GM06990 (cell line): ENCODE results near the gene EYA2.

ENCODE experiments used
- DNase-seq: peaks from one replicate; pipeline ENCODE4 v3.0.0-alpha.2; 2011; ENCODE audit not compliant: insufficient read length; ENCODE audit errors: extremely low read depth
- H3K27me3 ChIP-seq: replicated peaks from 2 replicates; pipeline ENCODE4 v1.6.0; 2011; ENCODE audit warnings: low read length; ENCODE audit not compliant: control insufficient read depth, insufficient read depth
- H3K36me3 ChIP-seq: 2 replicates; pipeline ENCODE4 v1.5.1; 2011; ENCODE audit warnings: low read length; ENCODE audit not compliant: control insufficient read depth, insufficient read depth
- H3K4me3 ChIP-seq: replicated peaks from 2 replicates; pipeline ENCODE4 v1.5.1; 2011; ENCODE audit warnings: low read depth, mild to moderate bottlenecking, control low read depth, low read length
- CTCF ChIP-seq: IDR thresholded peaks from 2 replicates; pipeline ENCODE4 v1.5.1; 2011; ENCODE audit warnings: low read length, control low read depth, mild to moderate bottlenecking, inconsistent platforms; ENCODE audit not compliant: insufficient read depth, poor library complexity, severe bottlenecking

The EYA2 gene

GRCh38 chr20:47097691-47098622 lies 203.3 kb downstream of the EYA2 start:
- Histone ChIP-seq H3K36me3 (peaks cover 2% of the 10 kb centered on the region; the same call in 1 of the 2 replicates), H3K4me3 (no peak overlapping the region)
- no peak for TF ChIP-seq CTCF

DNA sequence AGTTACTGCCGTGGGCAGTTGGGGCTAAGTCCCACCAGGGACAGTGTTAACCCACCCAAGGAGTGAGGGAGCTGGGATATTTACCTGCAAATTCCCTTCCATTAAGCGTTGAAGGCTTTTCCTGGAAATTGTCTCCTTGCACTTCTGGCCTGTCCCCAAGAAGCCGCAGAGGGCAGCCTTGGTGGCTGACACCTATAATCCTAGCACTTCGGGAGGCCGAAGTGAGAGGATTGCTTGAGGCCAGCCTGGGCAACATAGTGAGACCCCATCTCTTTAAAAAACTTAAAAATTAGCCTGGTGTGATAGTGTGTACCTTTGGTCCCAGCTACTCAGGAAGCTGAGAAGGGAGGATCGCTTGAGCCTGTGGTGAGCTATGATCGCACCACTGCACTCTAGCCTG lies 204.4 kb downstream of the EYA2 start:
- H3K27me3 ChIP-seq: no peaks in the 10 kb centered on the region
- H3K36me3 ChIP-seq: no peaks in the 10 kb centered on the region
- no peak for DNase-seq
- no peak overlapping the region for H3K4me3 ChIP-seq
- TF ChIP-seq CTCF: no peak

More at GRCh38 chr20:47097691-47098622, 203.3 kb downstream of the EYA2 start:
- DNase-seq: no peak
- no peaks in the 10 kb centered on the region for H3K27me3 ChIP-seq

DNA sequence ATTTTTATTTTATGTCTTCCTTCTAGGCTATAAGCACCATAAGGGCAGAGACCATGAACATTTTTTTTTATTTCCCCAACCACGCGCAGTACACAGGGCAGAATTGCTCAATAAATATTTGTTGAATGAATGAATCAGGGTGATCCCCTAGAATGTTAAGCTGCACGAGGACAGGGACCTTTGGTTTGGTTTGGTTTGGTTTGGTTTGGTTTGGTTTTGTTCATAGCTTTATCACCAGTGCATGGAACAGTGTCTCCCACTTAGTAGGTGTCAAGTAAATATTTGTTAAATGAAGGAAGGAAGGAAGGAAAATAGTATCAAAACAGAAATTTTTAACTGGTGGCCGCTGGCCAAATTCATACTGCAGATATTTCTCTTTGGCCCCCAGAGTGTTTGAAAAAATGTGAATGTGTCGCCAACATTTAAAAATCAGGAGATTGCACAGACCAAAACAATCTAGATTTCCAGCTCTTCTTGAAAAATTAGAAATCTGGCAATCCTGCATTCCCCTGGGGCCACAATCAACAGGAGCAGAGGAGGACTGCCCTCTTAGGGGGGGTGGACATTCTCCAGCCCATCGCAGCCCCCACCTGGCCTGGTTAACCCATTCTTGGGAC lies 205.3 kb downstream of the EYA2 start:
- no peaks in the 10 kb centered on the region for H3K36me3 ChIP-seq
- H3K4me3 ChIP-seq: no peak overlapping the region
- no peak for DNase-seq
- no peak for TF ChIP-seq CTCF
- no peaks in the 10 kb centered on the region for H3K27me3 ChIP-seq

DNA sequence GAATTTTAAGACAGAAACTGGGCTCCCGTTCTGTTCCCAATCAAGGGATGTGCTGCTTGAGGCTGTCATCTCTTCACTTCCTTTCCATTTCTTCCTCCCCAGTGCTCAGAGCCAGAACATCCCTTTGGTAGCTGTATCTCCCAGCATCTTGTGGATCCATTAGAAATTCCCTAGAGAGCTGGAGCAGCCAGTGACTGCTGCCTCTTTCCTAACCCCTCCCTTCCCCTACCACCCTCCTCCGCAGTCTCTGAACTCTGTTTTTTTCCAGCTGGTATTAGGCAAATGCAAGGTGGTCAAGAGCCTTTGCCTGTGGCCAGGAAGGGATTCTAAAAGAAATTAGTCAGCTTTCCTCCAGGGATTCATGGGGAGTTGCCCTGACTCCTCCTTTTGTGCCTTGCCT lies 208.0 kb downstream of the EYA2 start:
- TF ChIP-seq CTCF: no peak
- peaks cover 2% of the 10 kb centered on the region for H3K36me3 ChIP-seq
- no peaks in the 10 kb centered on the region for H3K27me3 ChIP-seq
- DNase-seq: no peak
- H3K4me3 ChIP-seq: no peak overlapping the region

DNA sequence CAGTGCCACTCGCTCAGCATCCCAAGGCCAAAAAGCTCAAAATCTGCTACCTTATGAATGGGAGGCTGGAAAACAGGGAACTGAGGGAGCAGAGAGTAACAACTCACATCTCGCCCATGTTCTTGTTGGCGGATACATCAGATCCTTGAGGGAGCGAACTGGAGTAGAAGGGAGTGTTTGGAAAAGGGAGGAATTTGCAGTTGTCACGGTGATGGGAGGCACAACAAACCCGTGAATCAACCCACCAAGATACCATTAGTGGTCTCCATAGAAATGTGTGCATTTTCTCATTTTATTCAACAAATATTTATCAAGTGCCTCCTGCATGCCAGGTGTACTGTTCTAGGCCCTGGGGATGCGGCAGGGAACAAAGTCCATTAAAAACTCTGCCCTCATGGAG lies 212.1 kb downstream of the EYA2 start:
- Histone ChIP-seq H3K36me3 (peaks cover 2% of the 10 kb centered on the region), H3K27me3 (no peaks in the 10 kb centered on the region), H3K4me3 (no peak overlapping the region)
- no peak for DNase-seq
- no peak for TF ChIP-seq CTCF
